ENCODE results near the gene KCTD16. TPM values are rescaled to one million over a fixed set of nuclear protein-coding genes. Genes with fewer than 3 reads are reported as not detected.

Gene KCTD16
- total RNA-seq, 1 donor from 2014 or later = 0.64 TPM

DNA sequence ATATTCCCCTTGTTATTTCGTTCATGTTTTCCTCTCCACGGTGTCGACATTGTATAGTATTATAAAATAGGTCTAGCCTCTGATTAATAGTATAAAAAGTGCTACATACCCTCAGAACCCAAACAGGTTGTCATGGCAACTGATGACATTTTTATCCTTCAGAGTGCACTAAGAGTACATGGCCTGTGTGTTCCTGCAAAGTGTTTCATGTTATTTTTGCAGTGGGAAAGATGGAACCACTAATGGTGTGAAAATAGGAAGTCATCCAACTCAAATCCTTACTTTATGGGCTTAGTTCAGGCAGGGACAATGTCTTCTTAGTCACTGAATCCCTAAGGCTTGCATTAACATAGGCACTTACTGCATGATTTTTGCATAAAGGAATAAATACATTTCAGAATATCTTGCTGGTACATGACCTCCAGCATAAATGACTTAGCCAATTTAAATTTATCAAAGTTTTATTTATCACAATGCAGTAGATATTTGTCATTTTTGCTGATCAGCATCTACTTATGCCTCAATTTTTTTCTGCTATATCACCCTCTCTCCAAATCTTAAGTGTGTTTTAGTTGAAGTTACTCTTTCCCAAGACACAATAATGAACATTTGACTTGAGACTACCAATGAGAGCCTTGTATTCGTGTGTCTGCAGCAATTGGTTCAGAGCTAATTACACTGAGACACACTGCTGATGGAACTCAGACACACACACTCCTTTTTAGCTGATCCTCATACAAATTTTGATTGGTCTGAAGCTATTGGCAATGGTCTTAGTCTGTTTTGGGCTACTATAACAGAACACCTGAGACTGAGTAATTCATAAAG is 243.7 kb downstream of the KCTD16 start:
- H3K4me1 ChIP-seq = no peaks in the 10 kb centered on the region
- H3K36me3 ChIP-seq = no peaks in the 10 kb centered on the region
- no peaks in the 10 kb centered on the region for H3K9me3 ChIP-seq
- no peak overlapping the region for H3K4me3 ChIP-seq
- TF ChIP-seq CTCF (IDR thresholded peaks at IDR 0.05) = no peak
- intact Hi-C loops (cut with DNase I) = no loop called here
- DNase-seq (ENCODE audit: low spot score in 2 of 2) = no peak
- no peaks in the 10 kb centered on the region for H3K27me3 ChIP-seq
- H3K27ac ChIP-seq = no peak overlapping the region

GRCh38 chr5:144416196-144416595 is 245.5 kb downstream of the KCTD16 start:
- Histone ChIP-seq H3K27me3 (no peaks in the 10 kb centered on the region), H3K9me3 (no peaks in the 10 kb centered on the region), H3K4me3 (no peak overlapping the region), H3K36me3 (no peaks in the 10 kb centered on the region), H3K4me1 (no peaks in the 10 kb centered on the region), H3K27ac (no peak overlapping the region)
- no peak for TF ChIP-seq CTCF (IDR thresholded peaks at IDR 0.05)
- DNase-seq (ENCODE audit: low spot score in 2 of 2) = no peak
- intact Hi-C loops (cut with DNase I) = no loop called here

DNA sequence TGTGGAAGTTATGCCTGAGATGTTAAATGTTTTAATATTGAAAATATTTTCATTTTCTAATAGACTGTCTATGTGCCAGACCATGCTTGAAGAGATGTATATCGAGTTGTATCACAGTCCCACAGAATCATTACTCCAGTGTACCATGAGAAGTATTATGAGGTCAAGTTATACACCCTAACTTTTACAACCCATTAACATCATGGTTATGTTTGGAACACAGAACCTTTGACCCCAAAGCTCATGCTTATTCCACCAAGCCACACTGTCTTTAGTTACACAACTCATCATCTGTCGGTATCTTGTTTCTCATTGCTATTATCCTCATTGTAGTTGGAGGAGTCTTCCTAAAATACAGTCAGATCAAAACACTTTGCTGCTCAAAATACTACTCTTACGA is 248.0 kb downstream of the KCTD16 start:
- intact Hi-C loops (cut with DNase I) = no loop called here
- no peak for DNase-seq (ENCODE audit: low spot score in 2 of 2)
- Histone ChIP-seq H3K9me3 (no peaks in the 10 kb centered on the region), H3K4me3 (no peak overlapping the region), H3K4me1 (no peaks in the 10 kb centered on the region), H3K27me3 (no peaks in the 10 kb centered on the region), H3K27ac (no peak overlapping the region), H3K36me3 (no peaks in the 10 kb centered on the region)
- TF ChIP-seq CTCF (IDR thresholded peaks at IDR 0.05) = no peak

DNA sequence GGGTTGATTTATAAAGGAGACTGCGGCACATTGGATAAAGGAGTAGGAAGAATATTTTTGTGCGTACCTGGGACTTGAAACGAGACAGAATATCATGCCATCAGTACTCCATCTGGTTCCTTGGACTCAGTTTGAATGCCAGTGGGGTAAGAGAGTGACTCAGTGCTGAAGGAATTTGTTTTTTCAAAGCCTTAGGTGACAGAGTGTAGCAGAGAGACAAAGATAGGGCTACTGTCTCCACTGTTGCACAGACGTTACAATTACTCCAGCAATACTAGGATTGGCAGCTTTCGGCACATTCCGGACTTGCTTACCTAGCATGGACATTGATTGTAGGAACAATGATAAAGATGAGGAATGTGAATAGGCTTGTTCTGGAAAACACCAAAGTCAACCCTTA is 250.7 kb downstream of the KCTD16 start:
- Histone ChIP-seq H3K27me3 (no peaks in the 10 kb centered on the region), H3K36me3 (no peaks in the 10 kb centered on the region), H3K9me3 (no peaks in the 10 kb centered on the region), H3K4me3 (no peak overlapping the region), H3K27ac (no peak overlapping the region), H3K4me1 (no peaks in the 10 kb centered on the region)
- no peak for DNase-seq (ENCODE audit: low spot score in 2 of 2)
- TF ChIP-seq CTCF (IDR thresholded peaks at IDR 0.05) = no peak
- intact Hi-C loops (cut with DNase I) = no loop called here

- TF ChIP-seq CTCF (IDR thresholded peaks at IDR 0.05) = no peak
- intact Hi-C loops (cut with DNase I) = no loop called here
Measured at GRCh38 chr5:144422018-144422727, 251.5 kb downstream of the KCTD16 start.

More at GRCh38 chr5:144422018-144422727, 251.5 kb downstream of the KCTD16 start:
- DNase-seq (ENCODE audit: low spot score in 2 of 2) = no peak
- H3K9me3 ChIP-seq = no peaks in the 10 kb centered on the region
- no peaks in the 10 kb centered on the region for H3K27me3 ChIP-seq
- H3K36me3 ChIP-seq = no peaks in the 10 kb centered on the region
- H3K27ac ChIP-seq = no peak overlapping the region
- no peak overlapping the region for H3K4me3 ChIP-seq
- H3K4me1 ChIP-seq = no peaks in the 10 kb centered on the region
